ENCODE results near the gene MT1A.
A peak's percentile ranks its signal among the peaks of the same experiment; 100 is the strongest.

MT1A gene

DNA sequence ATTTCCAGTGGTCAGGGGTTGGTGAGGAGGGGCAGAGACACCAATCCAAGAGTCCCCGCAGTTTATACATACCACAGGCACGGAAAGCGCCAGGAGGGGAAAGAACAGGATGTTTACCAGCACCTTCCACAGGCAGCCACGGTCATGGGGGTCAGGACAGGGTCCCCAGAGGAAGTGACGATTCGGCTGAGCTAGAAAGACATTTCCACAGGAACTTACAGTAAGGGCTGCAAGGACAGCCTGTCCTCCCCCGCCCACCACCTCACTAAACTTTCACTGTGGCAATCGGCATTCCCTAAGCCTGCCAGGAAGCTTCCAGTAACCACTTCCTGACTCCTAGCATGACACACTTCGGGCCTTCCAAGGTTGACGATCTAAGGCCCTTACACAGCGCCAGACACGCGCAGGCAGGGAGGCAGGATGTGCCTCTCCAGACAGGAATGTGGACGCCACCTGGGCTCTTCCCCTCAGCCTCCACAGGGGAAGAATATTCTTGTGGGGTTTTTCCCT, 31.3 kb upstream of the MT1A start:
- no peak for TF ChIP-seq ZFX (IDR thresholded peaks at IDR 0.05)
- TF ChIP-seq, protein P1, sequence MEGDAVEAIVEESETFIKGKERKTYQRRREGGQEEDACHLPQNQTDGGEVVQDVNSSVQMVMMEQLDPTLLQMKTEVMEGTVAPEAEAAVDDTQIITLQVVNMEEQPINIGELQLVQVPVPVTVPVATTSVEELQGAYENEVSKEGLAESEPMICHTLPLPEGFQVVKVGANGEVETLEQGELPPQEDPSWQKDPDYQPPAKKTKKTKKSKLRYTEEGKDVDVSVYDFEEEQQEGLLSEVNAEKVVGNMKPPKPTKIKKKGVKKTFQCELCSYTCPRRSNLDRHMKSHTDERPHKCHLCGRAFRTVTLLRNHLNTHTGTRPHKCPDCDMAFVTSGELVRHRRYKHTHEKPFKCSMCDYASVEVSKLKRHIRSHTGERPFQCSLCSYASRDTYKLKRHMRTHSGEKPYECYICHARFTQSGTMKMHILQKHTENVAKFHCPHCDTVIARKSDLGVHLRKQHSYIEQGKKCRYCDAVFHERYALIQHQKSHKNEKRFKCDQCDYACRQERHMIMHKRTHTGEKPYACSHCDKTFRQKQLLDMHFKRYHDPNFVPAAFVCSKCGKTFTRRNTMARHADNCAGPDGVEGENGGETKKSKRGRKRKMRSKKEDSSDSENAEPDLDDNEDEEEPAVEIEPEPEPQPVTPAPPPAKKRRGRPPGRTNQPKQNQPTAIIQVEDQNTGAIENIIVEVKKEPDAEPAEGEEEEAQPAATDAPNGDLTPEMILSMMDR (conservative IDR thresholded peaks at IDR 0.05) = no peak
- peak overlapping the region; percentile 79 for H3K27ac ChIP-seq

DNA sequence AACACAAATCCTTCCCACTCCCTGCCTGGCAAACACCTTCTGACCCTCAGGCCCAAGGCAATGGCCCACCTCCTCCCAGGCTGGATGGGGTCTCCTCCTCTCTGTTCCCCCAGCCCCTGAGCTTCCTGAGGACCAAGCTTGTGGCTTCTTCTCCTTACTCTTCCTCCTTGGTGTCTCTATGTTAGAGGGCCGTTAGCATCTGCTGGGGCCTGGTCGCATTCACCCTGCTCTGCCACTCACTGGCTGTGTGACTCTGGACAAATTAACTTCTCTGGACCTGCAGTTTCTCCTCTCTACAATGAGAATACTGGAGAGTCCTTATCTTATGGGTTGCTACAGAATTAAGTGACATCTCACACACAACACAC, 30.8 kb upstream of the MT1A start:
- H3K27ac ChIP-seq = peak overlapping the region; percentile 79

DNA sequence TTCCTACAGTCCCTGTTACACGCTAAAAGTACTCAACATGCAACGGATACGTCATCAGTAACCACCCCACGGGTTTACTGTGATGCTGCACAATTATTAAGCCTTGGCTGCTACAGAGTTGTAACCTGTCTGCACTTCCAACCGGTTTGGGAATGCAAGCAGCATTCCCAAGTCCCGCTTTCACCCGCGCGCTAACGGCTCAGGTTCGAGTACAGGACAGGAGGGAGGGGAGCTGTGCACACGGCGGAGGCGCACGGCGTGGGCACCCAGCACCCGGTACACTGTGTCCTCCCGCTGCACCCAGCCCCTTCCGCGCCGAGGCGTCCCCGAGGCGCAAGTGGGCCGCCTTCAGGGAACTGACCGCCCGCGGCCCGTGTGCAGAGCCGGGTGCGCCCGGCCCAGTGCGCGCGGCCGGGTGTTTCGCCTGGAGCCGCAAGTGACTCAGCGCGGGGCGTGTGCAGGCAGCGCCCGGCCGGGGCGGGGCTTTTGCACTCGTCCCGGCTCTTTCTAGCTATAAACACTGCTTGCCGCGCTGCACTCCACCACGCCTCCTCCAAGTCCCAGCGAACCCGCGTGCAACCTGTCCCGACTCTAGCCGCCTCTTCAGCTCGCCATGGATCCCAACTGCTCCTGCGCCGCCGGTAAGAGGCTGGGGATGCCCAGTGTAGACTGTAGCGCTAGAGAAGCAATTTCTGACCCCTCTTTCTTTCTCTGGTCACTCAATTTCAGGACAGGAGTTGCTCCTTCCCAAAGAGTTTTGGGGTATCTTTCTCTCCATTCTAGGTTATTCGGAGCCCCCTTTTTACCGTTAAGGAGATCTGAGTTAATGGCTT, 30.2 kb upstream of the MT1A start, which contains the start of gene MT2A:
Gene MT2A (plus strand): TSS at position 542 of the 833 bp plus-strand sequence. CDS start 72 bp downstream, at position 614.
- TF ChIP-seq, protein P1 (conservative IDR thresholded peaks at IDR 0.05) = no peak
- TF ChIP-seq ZFX (IDR thresholded peaks at IDR 0.05) = no peak
- H3K27ac ChIP-seq = peak within 1 kb of the TSS; percentile 79

More for the DNA sequence above, 30.8 kb upstream of the MT1A start:
- TF ChIP-seq, protein P1 (conservative IDR thresholded peaks at IDR 0.05) = no peak
- no peak for TF ChIP-seq ZFX (IDR thresholded peaks at IDR 0.05)

DNA sequence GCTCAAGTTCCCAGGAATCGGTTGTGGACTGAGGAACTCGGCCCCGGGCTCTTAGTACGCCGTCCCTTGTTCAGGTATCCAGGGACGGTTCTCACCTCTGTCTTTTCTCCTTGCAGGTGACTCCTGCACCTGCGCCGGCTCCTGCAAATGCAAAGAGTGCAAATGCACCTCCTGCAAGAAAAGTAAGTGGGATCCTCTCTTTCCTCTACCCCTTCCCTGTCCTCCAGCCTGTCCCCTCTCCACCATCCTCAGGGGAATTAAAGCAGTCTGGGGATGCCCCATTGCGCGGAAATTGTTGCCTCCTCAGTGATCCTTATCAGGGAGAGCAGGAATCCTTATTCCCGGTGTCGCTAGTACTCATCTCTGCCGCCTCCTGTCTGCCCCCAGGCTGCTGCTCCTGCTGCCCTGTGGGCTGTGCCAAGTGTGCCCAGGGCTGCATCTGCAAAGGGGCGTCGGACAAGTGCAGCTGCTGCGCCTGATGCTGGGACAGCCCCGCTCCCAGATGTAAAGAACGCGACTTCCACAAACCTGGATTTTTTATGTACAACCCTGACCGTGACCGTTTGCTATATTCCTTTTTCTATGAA, 29.5 kb upstream of the MT1A start:
- peak overlapping the region; percentile 79 for H3K27ac ChIP-seq
- TF ChIP-seq, protein P1 (conservative IDR thresholded peaks at IDR 0.05) = no peak; the same call in 1 of the 2 replicates
- no peak for TF ChIP-seq ZFX (IDR thresholded peaks at IDR 0.05)

DNA sequence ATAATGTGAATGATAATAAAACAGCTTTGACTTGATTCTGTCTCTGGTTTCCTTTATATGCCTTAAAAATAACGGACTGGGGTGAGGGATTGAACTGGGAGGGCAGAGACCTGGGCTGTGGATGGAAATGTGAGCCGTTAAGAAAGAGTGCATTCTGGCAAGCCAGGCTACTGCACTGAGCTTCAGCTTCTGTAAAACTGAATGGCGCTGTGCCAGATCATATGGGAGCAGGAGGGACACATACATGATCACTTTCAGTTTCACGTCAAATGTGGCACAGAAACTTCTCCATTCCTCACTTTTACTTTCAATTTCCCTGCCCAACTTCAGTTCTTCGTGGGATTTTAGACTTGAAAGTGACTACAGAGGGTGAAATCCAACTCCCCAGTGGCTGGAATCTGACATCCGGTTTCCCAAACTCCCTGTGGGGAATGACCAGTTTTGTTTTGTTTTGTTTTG, 29.0 kb upstream of the MT1A start:
- peak overlapping the region; percentile 79 for H3K27ac ChIP-seq
- TF ChIP-seq, protein P1 (conservative IDR thresholded peaks at IDR 0.05) = no peak
- no peak for TF ChIP-seq ZFX (IDR thresholded peaks at IDR 0.05)

DNA sequence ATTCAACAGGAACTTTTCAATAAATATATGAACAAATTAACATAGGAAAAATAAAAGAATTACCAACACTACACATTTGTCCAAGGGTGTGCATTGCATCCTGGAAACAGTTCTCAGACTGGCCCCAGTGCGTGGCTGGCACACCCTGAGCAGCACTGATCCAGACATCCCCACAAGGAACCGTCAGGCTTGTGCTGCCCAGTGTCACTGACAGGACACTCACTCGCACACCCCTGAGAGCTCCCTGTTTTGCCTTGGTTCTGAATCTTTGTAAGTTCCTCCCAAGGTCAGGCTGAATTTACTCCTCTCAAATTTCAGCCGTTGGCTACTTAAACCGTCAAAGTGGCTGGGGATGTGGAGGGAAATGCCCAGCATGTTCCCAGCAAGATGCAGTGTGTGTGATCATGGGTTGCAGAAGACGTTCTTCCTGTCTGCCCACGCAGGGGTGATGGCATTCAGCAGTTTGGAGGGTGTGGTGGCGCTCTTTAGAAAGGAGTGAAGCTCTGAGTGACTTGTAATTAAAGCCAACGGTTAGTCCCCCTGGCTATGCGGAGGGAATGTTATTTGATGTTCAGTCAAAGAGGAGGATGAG, 28.4 kb upstream of the MT1A start:
- peak overlapping the region; percentile 79 for H3K27ac ChIP-seq
- TF ChIP-seq, protein P1 (conservative IDR thresholded peaks at IDR 0.05) = no peak
- TF ChIP-seq ZFX (IDR thresholded peaks at IDR 0.05) = no peak
